Retinal pigment epithelial cell (primary cell): ENCODE measurements around the gene OPCML.
"Not testable (repeated sequence)": the region's sequence is repeated elsewhere in the genome, so short reads cannot be mapped to it uniquely, and the experiment has no call there.

Experiments
- DNase-seq: peaks from one replicate; pipeline ENCODE4 v3.0.0-alpha.2; 2010; ENCODE audit warnings: low read depth
- H3K4me3 ChIP-seq: 2 replicates; pipeline ENCODE4 v1.5.1; 2011; ENCODE audit warnings: mild to moderate bottlenecking, low read length, control low read depth, moderate library complexity
- TF ChIP-seq, protein P1 (sequence below): conservative IDR thresholded peaks from 2 replicates; pipeline ENCODE4 v1.5.1; 2011; ENCODE audit warnings: low read depth, low read length, control low read depth, inconsistent platforms

The OPCML gene

DNA sequence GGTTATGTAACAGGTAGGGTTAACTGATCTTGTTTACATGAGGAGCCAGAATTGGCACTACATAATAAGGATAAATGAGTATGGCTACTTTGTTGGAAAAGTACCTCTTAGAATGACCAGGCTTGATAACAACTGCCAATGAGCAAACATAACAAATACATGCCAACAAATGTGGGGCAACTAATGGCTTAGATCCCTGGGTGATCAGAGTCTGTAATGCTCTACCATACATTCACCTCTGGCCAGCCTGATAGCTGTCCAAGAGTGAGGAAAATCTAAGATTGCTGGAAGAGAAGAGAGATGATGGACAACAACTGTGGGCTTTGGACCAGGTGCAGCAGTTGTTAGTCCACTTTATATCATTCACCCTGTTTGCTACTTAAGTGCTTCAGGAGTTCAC lies 1136.9 kb downstream of the OPCML start:
- H3K4me3 ChIP-seq = no peak overlapping the region
- TF ChIP-seq, protein P1, sequence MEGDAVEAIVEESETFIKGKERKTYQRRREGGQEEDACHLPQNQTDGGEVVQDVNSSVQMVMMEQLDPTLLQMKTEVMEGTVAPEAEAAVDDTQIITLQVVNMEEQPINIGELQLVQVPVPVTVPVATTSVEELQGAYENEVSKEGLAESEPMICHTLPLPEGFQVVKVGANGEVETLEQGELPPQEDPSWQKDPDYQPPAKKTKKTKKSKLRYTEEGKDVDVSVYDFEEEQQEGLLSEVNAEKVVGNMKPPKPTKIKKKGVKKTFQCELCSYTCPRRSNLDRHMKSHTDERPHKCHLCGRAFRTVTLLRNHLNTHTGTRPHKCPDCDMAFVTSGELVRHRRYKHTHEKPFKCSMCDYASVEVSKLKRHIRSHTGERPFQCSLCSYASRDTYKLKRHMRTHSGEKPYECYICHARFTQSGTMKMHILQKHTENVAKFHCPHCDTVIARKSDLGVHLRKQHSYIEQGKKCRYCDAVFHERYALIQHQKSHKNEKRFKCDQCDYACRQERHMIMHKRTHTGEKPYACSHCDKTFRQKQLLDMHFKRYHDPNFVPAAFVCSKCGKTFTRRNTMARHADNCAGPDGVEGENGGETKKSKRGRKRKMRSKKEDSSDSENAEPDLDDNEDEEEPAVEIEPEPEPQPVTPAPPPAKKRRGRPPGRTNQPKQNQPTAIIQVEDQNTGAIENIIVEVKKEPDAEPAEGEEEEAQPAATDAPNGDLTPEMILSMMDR = no peak
- DNase-seq = no peak

DNA sequence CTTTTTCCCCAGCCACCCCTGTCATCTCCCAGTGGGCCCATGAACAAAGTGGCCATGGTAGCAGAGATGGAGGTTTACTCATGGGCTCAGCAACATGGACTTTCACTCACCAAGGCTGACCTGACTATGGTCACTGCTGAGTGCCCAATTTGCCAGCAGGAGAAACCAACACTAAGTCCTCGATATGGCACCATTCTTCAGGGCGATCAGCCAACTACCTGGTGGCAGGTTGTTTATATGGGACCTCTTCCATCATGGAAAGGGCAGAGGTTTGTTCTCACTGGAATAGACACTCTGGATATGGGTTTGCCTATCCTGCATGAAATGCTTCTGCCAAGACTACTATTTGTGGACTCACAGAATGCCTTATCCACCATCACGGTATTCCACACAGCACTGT lies 1152.8 kb downstream of the OPCML start:
- no peak overlapping the region for H3K4me3 ChIP-seq
- TF ChIP-seq, protein P1 = no peak
- no peak for DNase-seq

DNA sequence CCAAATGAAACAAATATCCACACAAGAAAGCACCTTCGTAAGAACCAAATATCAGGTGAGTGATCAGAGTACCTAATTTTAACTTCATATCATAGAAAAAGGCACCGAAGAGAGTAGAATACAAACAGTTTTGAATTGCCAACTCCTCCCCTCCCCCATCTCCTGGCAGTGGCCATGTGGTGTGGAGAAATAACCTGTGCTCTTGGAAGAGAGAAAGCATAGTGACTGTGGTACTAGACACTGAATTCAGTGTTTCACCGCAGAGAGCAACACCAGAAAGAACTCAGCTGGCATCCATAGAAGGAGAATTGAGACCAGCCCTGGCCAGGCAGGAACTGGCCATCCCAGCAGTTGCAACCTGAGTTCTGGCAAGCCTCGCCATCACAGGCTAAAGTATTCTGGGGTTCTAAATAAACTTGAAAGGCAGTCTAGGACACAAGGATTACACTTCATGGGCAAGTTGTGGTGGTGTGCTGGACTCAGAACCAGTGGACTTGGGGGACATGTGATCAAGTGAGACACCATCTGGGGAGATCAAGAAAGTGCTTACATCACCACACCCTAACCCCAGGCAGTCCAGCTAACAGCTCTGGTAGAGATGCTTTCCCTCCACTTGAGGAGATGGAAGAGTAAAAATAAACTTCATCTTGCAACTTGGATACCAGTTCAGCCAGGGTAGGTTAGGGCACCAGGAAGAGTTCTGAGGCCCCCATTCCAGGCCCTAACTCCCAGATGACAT lies 1158.7 kb downstream of the OPCML start:
- TF ChIP-seq, protein P1 = no peak
- H3K4me3 ChIP-seq = no peak overlapping the region
- no peak for DNase-seq

DNA sequence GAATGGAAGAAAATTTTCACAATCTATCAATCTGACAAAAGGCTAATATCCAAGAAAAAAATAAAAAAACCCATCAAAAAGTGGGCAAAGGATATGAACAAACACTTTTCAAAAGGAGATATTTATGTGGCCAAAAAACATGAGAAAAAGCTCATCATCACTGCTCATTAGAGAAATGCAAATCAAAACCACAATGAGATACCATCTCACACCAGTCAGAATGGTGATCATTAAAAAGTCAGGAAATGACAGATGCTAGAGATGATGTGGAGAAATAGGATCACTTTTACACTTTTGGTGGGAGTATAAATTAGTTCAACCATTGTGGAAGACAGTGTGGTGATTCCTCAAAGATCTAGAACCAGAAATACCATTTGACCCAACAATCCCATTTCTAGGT lies 1162.2 kb downstream of the OPCML start:
- DNase-seq, H3K4me3 ChIP-seq: not testable (repeated sequence)

DNA sequence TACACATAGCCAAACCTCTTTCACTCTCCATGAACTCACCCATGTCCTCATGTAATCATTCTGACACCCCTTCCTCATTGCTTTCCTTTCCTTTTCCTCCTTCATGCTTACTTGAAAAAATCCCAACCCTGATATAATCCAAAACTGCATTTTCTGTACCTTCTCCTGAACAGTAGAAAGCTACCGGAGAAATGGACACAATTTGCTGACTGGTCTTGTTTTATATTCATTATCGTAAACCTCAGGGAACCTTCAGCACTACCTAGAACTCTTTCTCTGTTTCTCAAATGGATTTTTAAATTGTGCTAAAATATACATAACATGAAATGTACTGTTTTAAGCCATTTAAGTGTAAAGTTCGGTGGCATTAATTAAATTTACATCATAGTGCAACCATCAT lies 1165.0 kb downstream of the OPCML start:
- no peak for DNase-seq
- TF ChIP-seq, protein P1 = no peak
- no peak overlapping the region for H3K4me3 ChIP-seq

DNA sequence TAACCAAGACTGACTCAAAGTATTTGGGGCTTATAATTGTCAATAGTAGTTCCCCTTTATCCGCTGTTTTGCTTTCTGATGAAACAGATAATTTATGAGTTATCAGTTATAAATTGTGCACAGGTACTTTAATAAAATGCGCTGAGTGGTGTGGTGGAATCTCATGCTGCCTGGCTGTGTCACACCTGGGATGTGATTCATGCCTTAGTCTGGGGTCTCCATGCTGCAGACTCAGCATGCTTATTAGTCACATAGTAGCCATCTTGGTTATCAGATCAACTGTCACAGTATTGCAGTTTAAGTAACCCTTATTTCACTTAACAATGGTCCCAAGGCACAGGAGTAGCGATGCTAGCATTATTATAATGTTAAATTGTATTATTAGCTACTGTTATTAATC lies 1166.7 kb downstream of the OPCML start:
- TF ChIP-seq, protein P1 = no peak
- DNase-seq = no peak
- H3K4me3 ChIP-seq = no peak overlapping the region
